Astrocyte (in vitro differentiated cells and primary cell): Measurements from ENCODE around the gene ST6GALNAC3. TPM values are rescaled to one million over a fixed set of nuclear protein-coding genes. Genes with fewer than 3 reads are reported as not detected.

Source experiments
- DNase-seq: peaks from one replicate; pipeline ENCODE4 v3.0.0-alpha.2; 2010; ENCODE audit warnings: low read depth
- FAIRE-seq: peaks from 2 replicates; lab custom pipeline; 2011; peaks lifted over from hg19 to GRCh38; lab: Jason Lieb, UNC
- H2AFZ ChIP-seq: 2 replicates; pipeline ENCODE4 v1.6.0; 2012; ENCODE audit warnings: low read depth, low read length, inconsistent platforms
- H3K27ac ChIP-seq: 2 replicates; pipeline ENCODE4 v1.5.1; 2011; ENCODE audit warnings: low read depth, low read length, inconsistent platforms
- H3K27me3 ChIP-seq: 2 replicates; pipeline ENCODE4 v1.6.0; 2011; ENCODE audit warnings: low read length, inconsistent platforms; ENCODE audit not compliant: insufficient read depth
- H3K36me3 ChIP-seq: 2 replicates; pipeline ENCODE4 v1.5.1; 2011; ENCODE audit warnings: low read length, inconsistent platforms; ENCODE audit not compliant: insufficient read depth
- H3K4me1 ChIP-seq: 2 replicates; pipeline ENCODE4 v1.5.1; 2011; ENCODE audit warnings: low read length, inconsistent platforms; ENCODE audit not compliant: insufficient read depth
- H3K4me2 ChIP-seq: 2 replicates; pipeline ENCODE4 v1.6.0; 2012; ENCODE audit warnings: low read length, inconsistent platforms
- H3K4me3 ChIP-seq: 2 replicates; pipeline ENCODE4 v1.5.1; 2011; ENCODE audit warnings: low read depth, mild to moderate bottlenecking, low read length, inconsistent platforms; ENCODE audit not compliant: insufficient read depth
- H3K79me2 ChIP-seq: 2 replicates; pipeline ENCODE4 v1.6.0; 2012; ENCODE audit warnings: mild to moderate bottlenecking, low read length, inconsistent platforms; ENCODE audit not compliant: insufficient read depth
- H3K9ac ChIP-seq: 2 replicates; pipeline ENCODE4 v1.6.0; 2012; ENCODE audit warnings: mild to moderate bottlenecking, low read length, inconsistent platforms
- H3K9me3 ChIP-seq: 2 replicates; pipeline ENCODE4 v1.5.1; 2012; ENCODE audit warnings: low read depth, mild to moderate bottlenecking, low read length, inconsistent platforms; ENCODE audit not compliant: insufficient read depth
- H4K20me1 ChIP-seq: 2 replicates; pipeline ENCODE4 v1.6.0; 2012; ENCODE audit warnings: low read length, inconsistent platforms; ENCODE audit not compliant: insufficient read depth
- H3K27ac Mint-ChIP-seq: one replicate; pipeline ENCODE4 v1.8.0; 2021; ENCODE audit warnings: mild to moderate bottlenecking, mixed read lengths; ENCODE audit not compliant: unreplicated experiment
- H3K27me3 Mint-ChIP-seq: one replicate; pipeline ENCODE4 v1.8.0; 2021; ENCODE audit warnings: low read depth, mixed read lengths; ENCODE audit not compliant: unreplicated experiment
- H3K36me3 Mint-ChIP-seq: one replicate; pipeline ENCODE4 v1.8.0; 2021; ENCODE audit warnings: low read depth, mixed read lengths; ENCODE audit not compliant: unreplicated experiment
- H3K4me1 Mint-ChIP-seq: one replicate; pipeline ENCODE4 v1.8.0; 2021; ENCODE audit warnings: low read depth, mixed read lengths; ENCODE audit not compliant: unreplicated experiment
- H3K4me3 Mint-ChIP-seq: one replicate; pipeline ENCODE4 v1.8.0; 2021; ENCODE audit warnings: mild to moderate bottlenecking, moderate library complexity, mixed read lengths; ENCODE audit not compliant: unreplicated experiment
- H3K9me3 Mint-ChIP-seq: one replicate; pipeline ENCODE4 v1.8.0; 2021; ENCODE audit warnings: mild to moderate bottlenecking, mixed read lengths; ENCODE audit not compliant: unreplicated experiment
- EZH2 ChIP-seq: IDR thresholded peaks from 2 replicates; pipeline ENCODE4 v1.6.1; 2012; ENCODE audit warnings: mild to moderate bottlenecking, low read length, inconsistent platforms; ENCODE audit not compliant: insufficient read depth
- total RNA-seq: library from RNA; stranded (reverse); gene quantifications from 2 replicates; pipeline ENCODE4 v1.2.1, GENCODE V29; 2021
- TF ChIP-seq, protein P1 (sequence below): IDR thresholded peaks from 2 replicates; pipeline ENCODE4 v1.5.1; 2011; ENCODE audit warnings: low read depth, mild to moderate bottlenecking, inconsistent platforms, low read length, moderate library complexity; ENCODE audit not compliant: insufficient read depth

ST6GALNAC3 gene
- total RNA-seq, 1 donor from 2014 or later: 3.2 TPM

DNA sequence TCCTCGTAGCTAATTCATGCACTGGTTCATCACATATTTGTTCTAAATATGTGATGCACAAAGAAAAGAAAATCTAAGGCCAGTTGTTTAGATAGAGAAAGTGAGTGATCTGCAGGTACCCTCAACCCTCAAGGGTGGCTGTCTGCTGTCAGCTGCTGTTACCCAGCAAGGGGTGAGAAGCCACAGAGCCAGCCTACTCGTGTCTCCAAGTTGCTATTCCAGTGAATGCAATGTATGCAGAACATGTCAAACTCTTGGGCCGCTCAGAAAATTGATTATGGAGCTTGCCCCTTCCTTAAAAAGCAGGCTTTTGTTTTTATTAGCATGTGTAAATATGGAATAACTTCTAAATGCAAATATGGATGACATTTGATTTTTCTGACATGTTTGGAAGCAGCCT lies 456.4 kb downstream of the ST6GALNAC3 start:
- H3K4me3 ChIP-seq: no peak overlapping the region

DNA sequence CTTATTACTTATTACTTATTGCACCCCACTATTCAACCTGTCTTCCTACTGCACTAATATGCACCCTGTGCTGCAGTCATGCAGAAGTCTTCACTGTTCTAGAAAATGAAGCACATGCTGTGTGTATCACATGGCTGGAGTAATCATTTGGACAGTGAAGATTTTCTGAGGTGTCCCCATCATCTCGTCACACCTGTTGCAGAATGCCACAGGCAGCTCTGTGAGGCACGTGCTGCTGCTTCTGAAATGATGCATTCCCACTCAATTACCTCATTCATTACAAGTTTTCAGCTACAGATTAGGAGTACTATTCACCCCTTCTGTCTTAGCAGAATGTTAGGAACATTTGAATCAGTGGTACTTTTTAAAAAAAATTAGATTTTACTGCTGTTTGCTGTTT lies 467.1 kb downstream of the ST6GALNAC3 start:
- FAIRE-seq (no peak), DNase-seq (no peak)
- Mint-ChIP-seq H3K4me3 (no peak overlapping the region), H3K27ac (no peak overlapping the region), H3K36me3 (no peaks in the 10 kb centered on the region), H3K27me3 (peaks cover 3% of the 10 kb centered on the region), H3K9me3 (peaks cover 5% of the 10 kb centered on the region), H3K4me1 (no peaks in the 10 kb centered on the region)
- H3K27me3 ChIP-seq: no peaks in the 10 kb centered on the region
- no peak overlapping the region for H2AFZ ChIP-seq
- no peaks in the 10 kb centered on the region for H3K4me1 ChIP-seq
- no peak for TF ChIP-seq EZH2
- TF ChIP-seq, protein P1, sequence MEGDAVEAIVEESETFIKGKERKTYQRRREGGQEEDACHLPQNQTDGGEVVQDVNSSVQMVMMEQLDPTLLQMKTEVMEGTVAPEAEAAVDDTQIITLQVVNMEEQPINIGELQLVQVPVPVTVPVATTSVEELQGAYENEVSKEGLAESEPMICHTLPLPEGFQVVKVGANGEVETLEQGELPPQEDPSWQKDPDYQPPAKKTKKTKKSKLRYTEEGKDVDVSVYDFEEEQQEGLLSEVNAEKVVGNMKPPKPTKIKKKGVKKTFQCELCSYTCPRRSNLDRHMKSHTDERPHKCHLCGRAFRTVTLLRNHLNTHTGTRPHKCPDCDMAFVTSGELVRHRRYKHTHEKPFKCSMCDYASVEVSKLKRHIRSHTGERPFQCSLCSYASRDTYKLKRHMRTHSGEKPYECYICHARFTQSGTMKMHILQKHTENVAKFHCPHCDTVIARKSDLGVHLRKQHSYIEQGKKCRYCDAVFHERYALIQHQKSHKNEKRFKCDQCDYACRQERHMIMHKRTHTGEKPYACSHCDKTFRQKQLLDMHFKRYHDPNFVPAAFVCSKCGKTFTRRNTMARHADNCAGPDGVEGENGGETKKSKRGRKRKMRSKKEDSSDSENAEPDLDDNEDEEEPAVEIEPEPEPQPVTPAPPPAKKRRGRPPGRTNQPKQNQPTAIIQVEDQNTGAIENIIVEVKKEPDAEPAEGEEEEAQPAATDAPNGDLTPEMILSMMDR: no peak
- no peak overlapping the region for H3K27ac ChIP-seq
- no peaks in the 10 kb centered on the region for H4K20me1 ChIP-seq
- H3K36me3 ChIP-seq: no peaks in the 10 kb centered on the region
- no peak overlapping the region for H3K9ac ChIP-seq
- no peak overlapping the region for H3K4me2 ChIP-seq
- no peak overlapping the region for H3K4me3 ChIP-seq
- H3K79me2 ChIP-seq: no peaks in the 10 kb centered on the region
- H3K9me3 ChIP-seq: peaks cover 3% of the 10 kb centered on the region

More for the DNA sequence above, 456.4 kb downstream of the ST6GALNAC3 start:
- no peak overlapping the region for H3K4me2 ChIP-seq
- H3K27ac ChIP-seq: no peak overlapping the region
- H4K20me1 ChIP-seq: no peaks in the 10 kb centered on the region
- H3K27ac Mint-ChIP-seq: no peak overlapping the region
- DNase-seq: no peak
- no peaks in the 10 kb centered on the region for H3K4me1 ChIP-seq
- H3K9me3 ChIP-seq: no peaks in the 10 kb centered on the region
- H3K9me3 Mint-ChIP-seq: no peaks in the 10 kb centered on the region
- TF ChIP-seq, protein P1: no peak
- H2AFZ ChIP-seq: no peak overlapping the region
- no peaks in the 10 kb centered on the region for H3K36me3 ChIP-seq
- FAIRE-seq: no peak
- H3K4me3 Mint-ChIP-seq: no peak overlapping the region
- no peak overlapping the region for H3K9ac ChIP-seq
- H3K79me2 ChIP-seq: no peaks in the 10 kb centered on the region
- peaks cover 4% of the 10 kb centered on the region for H3K27me3 Mint-ChIP-seq
- no peaks in the 10 kb centered on the region for H3K36me3 Mint-ChIP-seq
- no peaks in the 10 kb centered on the region for H3K4me1 Mint-ChIP-seq
- H3K27me3 ChIP-seq: no peaks in the 10 kb centered on the region

DNA sequence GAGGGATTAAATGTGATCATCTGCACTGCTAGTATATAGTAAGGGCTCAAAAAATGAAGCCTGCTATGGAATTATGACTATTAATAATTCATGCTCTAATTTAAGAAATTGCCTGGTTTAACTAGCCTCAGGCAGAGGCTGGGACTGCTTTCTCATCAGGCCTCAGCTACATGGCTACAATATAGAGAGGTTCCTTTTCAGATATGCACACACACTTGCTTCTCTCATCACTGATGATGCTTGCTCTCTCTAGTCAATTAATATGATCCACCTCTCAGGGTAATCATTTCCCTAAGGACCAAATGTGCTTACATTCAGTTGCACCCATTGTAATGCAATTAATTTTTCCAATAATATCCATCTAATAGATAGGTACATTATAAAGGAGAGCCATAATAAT lies 467.8 kb downstream of the ST6GALNAC3 start:
- H3K4me3 ChIP-seq: no peak overlapping the region
- no peaks in the 10 kb centered on the region for H4K20me1 ChIP-seq
- H3K9ac ChIP-seq: no peak overlapping the region
- H3K9me3 ChIP-seq: peaks cover 3% of the 10 kb centered on the region
- H3K79me2 ChIP-seq: no peaks in the 10 kb centered on the region
- no peaks in the 10 kb centered on the region for H3K4me1 ChIP-seq
- DNase-seq: no peak
- no peak for FAIRE-seq
- H3K4me2 ChIP-seq: no peak overlapping the region
- H3K36me3 Mint-ChIP-seq: no peaks in the 10 kb centered on the region
- no peak overlapping the region for H3K27ac ChIP-seq
- no peak overlapping the region for H3K27ac Mint-ChIP-seq
- H3K4me3 Mint-ChIP-seq: no peak overlapping the region
- TF ChIP-seq EZH2: no peak
- TF ChIP-seq, protein P1: no peak
- no peak overlapping the region for H2AFZ ChIP-seq
- no peaks in the 10 kb centered on the region for H3K36me3 ChIP-seq
- peaks cover 5% of the 10 kb centered on the region for H3K9me3 Mint-ChIP-seq
- H3K4me1 Mint-ChIP-seq: no peaks in the 10 kb centered on the region
- H3K27me3 ChIP-seq: no peaks in the 10 kb centered on the region
- H3K27me3 Mint-ChIP-seq: no peaks in the 10 kb centered on the region
